NCI-H1436 treated with DMSO at 0.1 percent for 48 hours (cell line): ENCODE measurements around the gene PTPRT.
"Not testable (repeated sequence)": the region's sequence is repeated elsewhere in the genome, so short reads cannot be mapped to it uniquely, and the experiment has no call there.

ENCODE experiments used
- DNase-seq: peaks from one replicate; lab custom pipeline; 2025; lab: John Stamatoyannopoulos, UW

Gene PTPRT

GRCh38 chr20:42281801-42282200 lies 907.9 kb downstream of the PTPRT start:
- DNase-seq, result no peak

- no peak for DNase-seq
Measured at GRCh38 chr20:42276718-42277602, 912.7 kb downstream of the PTPRT start.

DNA sequence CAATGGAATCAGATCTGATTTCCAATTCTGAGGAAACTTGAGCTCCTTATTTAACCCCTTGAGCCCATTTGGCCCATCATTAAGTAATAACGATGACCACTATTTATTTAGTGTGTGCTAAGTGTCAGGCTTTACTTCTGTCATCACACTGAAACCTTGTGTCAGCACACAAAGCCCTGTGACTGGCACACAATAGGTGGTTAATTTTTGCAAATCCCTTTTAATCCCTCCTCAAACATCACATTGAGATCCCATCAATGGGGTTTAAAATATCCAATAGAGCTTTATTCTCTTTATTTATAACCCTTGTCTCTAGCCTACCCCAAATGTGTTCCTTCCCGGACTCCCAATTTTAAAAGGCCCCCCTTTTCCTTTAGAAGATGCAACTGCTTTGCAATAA lies 914.7 kb downstream of the PTPRT start:
- no peak for DNase-seq

- DNase-seq, result no peak
Measured at GRCh38 chr20:42272516-42272915, 917.2 kb downstream of the PTPRT start.

GRCh38 chr20:42270539-42270938 lies 919.2 kb downstream of the PTPRT start:
- no peak for DNase-seq

DNA sequence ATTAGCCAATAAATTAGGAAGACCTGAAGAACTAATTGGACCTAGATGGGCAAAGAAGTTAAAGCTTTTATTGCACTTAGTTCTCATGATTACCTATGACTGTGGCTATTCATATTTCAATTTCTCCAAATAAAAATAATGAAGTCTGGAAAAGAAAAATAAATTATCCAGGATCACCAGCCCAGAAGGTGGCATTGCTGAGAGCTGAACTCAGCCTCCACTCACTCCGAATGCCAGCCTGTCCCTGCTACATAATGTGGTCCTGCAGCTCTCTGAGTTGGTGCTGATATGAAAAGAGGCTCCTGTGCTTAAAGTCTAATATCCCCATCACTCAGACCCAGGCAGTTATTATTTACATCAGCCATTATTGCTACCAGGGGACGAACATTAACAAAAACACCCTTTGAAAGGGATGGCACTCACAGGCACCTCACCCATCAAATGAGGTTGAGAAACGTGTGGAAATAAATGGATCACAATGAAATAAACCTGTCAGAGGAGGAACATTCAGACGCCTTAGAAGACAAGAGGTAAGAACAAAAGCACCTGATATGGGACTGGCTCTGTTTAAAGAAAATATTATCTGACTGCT lies 921.8 kb downstream of the PTPRT start:
- DNase-seq, result no peak

- DNase-seq, result no peak
Measured at GRCh38 chr20:42261766-42262270, 927.9 kb downstream of the PTPRT start.

- no peak for DNase-seq
Measured at GRCh38 chr20:42260184-42260583, 929.5 kb downstream of the PTPRT start.

- no peak for DNase-seq
Measured at GRCh38 chr20:42259389-42259788, 930.3 kb downstream of the PTPRT start.

DNA sequence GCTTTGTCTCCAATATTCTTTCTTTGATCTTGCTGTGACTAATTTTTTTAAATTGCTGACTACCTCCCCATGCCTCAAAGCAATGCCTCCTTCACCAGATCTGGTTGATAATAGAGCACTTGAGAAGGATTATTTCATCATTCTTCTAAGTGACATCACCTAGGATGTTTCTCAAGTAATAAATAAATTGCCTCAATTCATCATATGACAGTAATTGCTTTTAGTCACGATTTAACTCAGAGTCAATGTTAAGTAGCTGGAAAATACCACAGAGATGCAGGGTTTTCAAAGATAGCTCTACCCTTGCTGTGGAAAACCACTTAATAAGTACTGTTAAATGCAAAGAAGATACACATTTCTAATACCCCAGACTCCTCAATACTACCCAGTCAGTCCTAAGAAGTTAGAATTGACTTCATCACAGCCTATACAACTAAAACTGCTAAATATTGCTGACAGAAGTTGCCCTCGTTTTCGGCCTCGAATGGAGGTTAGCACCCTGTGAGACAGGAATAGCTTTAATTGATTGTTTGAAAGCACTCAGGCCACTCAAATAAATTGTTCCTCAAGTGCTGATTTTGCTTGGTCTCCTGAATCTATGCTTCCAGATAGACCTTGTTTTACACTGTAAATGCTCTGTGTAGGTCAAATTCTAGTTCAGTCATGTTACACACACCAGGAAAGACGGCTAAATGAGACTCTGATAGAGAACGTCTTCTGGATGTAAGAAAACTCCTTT lies 931.0 kb downstream of the PTPRT start:
- DNase-seq, result no peak

DNA sequence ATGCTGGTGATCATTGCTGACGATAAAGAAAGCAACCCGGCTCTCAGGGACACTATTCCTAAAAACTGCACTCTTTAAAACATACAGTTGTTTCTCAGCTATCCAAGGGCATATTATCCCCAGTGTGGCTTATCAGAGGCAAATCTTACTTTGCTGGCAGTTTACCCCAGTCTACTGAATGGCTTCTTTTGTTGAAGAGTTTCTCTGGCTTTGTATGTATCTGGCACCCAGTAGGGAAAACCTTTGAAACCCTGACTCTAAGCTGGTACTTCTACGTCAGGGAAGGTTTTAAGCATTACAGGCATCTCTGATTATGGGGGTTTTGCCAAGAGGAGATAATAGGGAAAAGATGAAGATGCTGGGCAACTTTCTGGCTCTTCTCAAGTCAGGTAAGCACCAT lies 933.9 kb downstream of the PTPRT start:
- no peak for DNase-seq

DNA sequence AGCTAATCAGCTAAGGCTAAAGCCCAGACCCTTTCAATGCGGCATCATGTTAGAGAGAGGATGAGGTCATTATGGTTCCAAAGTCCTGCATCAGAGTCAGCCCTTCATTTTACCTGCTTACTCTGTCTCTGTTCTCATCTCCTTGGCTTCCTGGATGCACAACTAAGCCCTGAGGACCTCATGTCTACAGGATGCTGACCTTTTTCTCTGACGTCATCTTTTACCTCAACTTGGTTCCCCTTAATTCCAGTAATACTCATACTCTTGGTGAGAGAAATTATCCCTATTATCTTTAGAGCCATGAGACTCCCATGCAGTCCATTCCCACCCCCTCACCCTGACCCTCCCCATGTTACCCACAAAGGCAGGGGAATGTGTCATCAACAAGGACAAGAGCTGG lies 935.0 kb downstream of the PTPRT start:
- no peak for DNase-seq

- no peak for DNase-seq
Measured at GRCh38 chr20:42252116-42252515, 937.6 kb downstream of the PTPRT start.

GRCh38 chr20:42218621-42219374 lies 970.9 kb downstream of the PTPRT start:
- no peak for DNase-seq

DNA sequence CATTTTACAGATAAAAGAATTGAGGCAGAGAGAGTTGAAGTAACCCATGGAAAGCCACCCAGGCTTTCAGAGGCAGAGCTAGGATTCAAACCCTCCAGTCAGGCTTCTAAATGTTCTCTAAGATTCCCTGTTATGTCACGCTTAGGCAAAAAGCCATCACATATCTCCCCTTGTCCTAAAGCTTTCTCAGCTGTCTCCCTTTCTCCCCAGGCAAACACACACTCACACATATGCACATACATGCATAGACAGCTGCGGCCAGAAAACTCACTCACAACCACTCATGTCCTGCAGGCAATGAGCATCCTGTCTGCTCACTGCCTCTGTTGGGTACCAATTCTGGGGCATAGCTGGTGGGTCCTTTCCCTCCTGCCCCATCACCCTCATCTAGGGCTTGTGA lies 975.6 kb downstream of the PTPRT start:
- DNase-seq, result no peak

GRCh38 chr20:42212391-42212790 lies 977.3 kb downstream of the PTPRT start:
- DNase-seq, result no peak

DNA sequence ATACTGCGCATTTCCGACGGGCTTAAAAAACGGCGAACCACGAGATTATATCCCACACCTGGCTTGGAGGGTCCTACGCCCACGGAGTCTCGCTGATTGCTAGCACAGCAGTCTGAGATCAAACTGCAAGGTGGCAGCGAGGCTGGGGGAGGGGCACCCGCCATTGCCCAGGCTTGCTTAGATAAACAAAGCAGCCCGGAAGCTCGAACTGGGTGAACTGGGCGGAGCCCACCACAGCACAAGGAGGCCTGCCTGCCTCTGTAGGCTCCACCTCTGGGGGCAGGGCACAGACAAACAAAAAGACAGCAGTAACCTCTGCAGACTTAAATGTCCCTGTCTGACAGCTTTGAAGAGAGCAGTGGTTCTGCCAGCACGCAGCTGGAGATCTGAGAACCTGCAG lies 983.1 kb downstream of the PTPRT start:
- not testable (repeated sequence) for DNase-seq

DNA sequence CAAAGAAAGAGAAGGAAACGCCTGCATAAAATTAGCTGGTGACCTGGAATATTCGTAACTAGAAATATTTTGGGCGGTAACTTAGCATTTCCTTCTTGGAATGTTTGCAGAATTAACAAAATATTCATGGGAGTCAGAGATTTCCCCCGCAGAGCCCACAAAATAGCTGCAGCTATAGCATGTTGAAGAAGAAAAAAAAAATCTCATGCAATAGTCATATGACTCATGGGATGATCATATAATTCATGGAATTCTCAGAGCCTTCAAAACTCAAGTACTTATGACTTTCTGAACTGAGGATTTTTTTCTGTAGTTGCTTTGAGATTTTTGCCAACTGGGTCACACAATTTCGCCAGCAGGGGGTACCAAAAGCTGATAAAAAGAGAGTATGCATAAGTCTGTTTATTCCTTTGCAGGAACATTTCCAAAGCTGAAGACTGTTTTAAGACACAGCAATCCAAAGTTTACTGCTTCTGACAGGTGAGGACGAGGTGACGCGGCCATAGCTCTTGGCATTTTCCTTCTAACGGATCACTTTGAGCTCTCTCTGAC lies 985.5 kb downstream of the PTPRT start:
- no peak for DNase-seq

GRCh38 chr20:42197599-42197998 lies 992.1 kb downstream of the PTPRT start:
- no peak for DNase-seq

- no peak for DNase-seq
Measured at GRCh38 chr20:42193119-42193518, 996.6 kb downstream of the PTPRT start.

DNA sequence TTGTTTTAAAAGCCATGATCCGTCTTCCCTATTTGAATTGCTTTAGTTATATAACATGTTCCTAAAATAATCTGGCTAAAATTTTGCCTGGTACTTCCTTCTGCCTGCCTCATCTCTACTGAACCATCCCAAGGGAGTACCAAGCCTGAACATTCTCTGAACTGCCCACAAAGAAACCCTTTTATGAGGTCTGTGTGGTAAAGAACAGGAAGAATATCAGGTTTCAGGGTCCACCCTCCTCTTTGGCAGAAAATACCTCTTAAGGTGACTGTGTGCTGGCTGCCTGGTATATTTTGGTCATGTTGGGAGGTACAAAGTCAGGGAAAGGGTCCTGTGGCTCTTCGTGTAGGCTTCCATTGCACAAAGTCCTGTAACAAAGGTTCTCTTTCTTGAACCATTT lies 997.4 kb downstream of the PTPRT start:
- DNase-seq, result no peak
